T-helper 2 cell treated with Interferon-gamma antibody and Interleukin-4, amounts not matched to agents 5 μg/mL and 100 μg/mL, for 36 hours (primary cell): Measurements from ENCODE around the gene NTN4.
"Not testable (repeated sequence)": the region's sequence is repeated elsewhere in the genome, so short reads cannot be mapped to it uniquely, and the experiment has no call there.

Source experiments
- DNase-seq: peaks from one replicate; pipeline ENCODE4 v3.0.0; 2021; ENCODE audit warnings: low spot score
- H3K27ac Mint-ChIP-seq: one replicate; pipeline ENCODE4 v1.8.0; 2021; ENCODE audit warnings: mild to moderate bottlenecking, mixed read lengths
- H3K27me3 Mint-ChIP-seq: one replicate; pipeline ENCODE4 v1.8.0; 2021; ENCODE audit warnings: low read depth, mixed read lengths
- H3K36me3 Mint-ChIP-seq: one replicate; pipeline ENCODE4 v1.8.0; 2021; ENCODE audit warnings: low read depth, mixed read lengths
- H3K4me1 Mint-ChIP-seq: one replicate; pipeline ENCODE4 v1.8.0; 2021; ENCODE audit warnings: low read depth, mixed read lengths
- H3K4me3 Mint-ChIP-seq: one replicate; pipeline ENCODE4 v1.8.0; 2022; ENCODE audit warnings: mild to moderate bottlenecking, moderate library complexity, mixed read lengths
- H3K9me3 Mint-ChIP-seq: one replicate; pipeline ENCODE4 v1.8.0; 2021; ENCODE audit warnings: mixed read lengths

Gene NTN4

GRCh38 chr12:95755261-95755865 lies 35.2 kb downstream of the NTN4 start:
- Mint-ChIP-seq H3K36me3 (no peaks in the 10 kb centered on the region), H3K27ac (no peak overlapping the region), H3K9me3 (no peaks in the 10 kb centered on the region), H3K4me3 (no peak overlapping the region), H3K27me3 (no peaks in the 10 kb centered on the region), H3K4me1 (no peaks in the 10 kb centered on the region)
- DNase-seq, result no peak

DNA sequence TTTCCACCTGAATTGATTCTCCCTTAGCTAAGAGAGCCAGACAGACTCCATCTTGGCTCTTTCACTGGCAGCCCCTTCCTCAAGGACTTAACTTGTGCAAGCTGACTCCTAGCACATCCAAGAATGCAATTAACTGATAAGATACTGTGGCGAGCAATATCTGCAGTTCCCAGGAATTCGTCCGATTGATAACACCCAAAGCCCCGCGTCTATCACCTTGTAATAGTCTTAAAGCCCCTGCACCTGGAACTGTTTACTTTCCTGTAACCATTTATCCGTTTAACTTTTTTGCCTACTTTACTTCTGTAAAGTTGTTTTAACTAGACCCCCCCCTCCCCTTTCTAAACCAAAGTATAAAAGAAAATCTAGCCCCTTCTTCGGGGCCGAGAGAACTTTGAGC lies 44.5 kb downstream of the NTN4 start:
- not testable (repeated sequence) for H3K9me3 Mint-ChIP-seq

DNA sequence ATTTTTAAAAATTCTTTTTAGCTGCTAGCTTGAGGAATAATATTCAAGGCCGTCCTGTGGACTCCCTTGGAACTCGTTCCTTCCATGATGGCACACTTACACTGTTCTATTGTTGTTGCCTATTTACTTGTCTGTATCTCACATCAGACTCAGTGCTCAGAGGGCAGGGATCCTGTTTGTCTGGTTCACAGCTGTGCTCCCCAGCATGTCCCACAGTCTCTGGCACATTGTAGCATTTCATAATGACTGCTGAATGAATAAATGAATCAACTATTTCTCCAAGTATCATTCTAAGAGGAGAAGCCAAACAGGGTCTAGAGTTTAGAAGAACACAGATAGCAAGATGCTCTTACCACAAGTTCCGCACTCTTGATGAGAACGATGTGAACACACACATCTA lies 48.0 kb downstream of the NTN4 start:
- Mint-ChIP-seq H3K4me1 (no peaks in the 10 kb centered on the region), H3K4me3 (no peak overlapping the region), H3K36me3 (no peaks in the 10 kb centered on the region), H3K9me3 (no peaks in the 10 kb centered on the region), H3K27me3 (peaks cover 6% of the 10 kb centered on the region), H3K27ac (no peak overlapping the region)
- no peak for DNase-seq

More for the DNA sequence above, 44.5 kb downstream of the NTN4 start:
- not testable (repeated sequence) for DNase-seq, H3K4me1 Mint-ChIP-seq, H3K4me3 Mint-ChIP-seq, H3K36me3 Mint-ChIP-seq, H3K27ac Mint-ChIP-seq, H3K27me3 Mint-ChIP-seq

DNA sequence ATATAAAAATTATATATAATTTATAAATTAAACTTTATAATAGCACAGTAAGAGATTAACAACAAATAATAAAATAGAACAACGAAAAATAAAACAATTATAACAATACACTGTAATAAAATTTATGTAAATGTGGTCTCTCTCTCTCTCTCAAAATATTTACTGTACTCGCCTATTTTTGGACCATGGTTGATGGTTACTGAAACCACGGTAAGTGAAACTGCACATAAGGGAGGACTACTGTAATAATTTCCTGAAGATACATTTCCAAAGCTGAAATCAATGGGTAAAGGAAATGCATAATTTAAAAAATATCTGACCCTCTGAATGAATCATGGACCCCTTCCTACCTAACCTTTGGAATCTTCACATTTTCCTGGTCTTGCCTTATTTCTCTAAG lies 48.9 kb downstream of the NTN4 start:
- Mint-ChIP-seq H3K4me3 (no peak overlapping the region), H3K27ac (no peak overlapping the region), H3K4me1 (no peaks in the 10 kb centered on the region), H3K36me3 (no peaks in the 10 kb centered on the region), H3K9me3 (no peaks in the 10 kb centered on the region), H3K27me3 (peaks cover 6% of the 10 kb centered on the region)
- no peak for DNase-seq

DNA sequence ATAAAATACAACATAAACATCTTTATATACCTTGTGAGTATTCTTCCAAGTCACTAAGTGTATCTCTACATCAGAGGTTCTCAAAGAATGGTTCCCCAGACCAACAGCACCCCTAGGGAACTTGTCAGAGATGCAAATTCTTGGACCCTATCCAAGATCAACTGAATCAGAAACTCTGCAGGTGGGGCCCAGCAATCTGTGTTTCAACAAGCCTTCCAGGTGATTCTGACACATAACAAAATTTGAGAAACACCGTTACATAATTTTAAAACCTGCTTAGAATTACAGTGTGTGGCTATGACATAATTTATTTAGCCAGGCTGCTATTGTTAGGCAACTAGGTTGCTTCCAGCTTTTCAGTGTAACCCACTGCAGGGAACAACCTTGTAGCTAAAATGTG lies 49.8 kb downstream of the NTN4 start:
- Mint-ChIP-seq H3K4me1 (no peaks in the 10 kb centered on the region), H3K36me3 (no peaks in the 10 kb centered on the region), H3K27me3 (peaks cover 6% of the 10 kb centered on the region), H3K27ac (no peak overlapping the region), H3K9me3 (no peaks in the 10 kb centered on the region), H3K4me3 (no peak overlapping the region)
- no peak for DNase-seq

DNA sequence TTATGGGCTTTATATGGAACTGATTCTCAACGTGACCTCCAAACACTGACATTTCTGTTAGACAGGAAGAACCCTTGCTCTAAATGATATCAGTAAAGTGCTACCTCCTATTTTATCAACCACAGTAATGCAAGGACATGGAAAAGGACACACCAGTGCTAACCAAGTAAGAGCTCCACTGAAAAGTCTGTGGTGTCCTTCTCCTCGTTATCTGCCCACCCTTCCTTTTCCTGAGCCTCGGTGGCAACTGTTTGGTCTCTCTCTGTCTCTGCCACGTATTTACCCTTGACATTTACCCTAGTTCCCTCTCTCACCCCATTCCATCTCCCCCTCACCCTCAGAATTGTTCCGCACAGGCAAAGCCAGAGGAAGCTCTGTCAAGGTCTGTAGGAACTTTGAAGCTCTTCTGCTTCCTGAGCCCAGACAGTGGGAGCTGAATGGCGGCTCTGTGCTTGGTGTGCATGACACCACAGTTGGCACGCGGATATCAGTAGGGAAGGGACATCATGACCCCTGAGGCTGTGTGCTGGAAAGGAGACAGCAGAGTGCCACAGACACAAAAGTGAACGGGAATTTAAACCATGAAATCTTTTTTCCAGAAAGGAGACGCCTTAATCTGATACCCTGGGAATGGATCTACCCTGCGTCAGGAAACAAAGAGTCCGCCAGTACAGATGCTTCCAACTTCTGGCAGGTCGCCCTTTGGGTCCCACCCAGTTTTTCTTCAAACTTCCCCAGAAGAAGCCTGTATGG lies 50.8 kb downstream of the NTN4 start:
- no peak overlapping the region for H3K4me3 Mint-ChIP-seq
- H3K9me3 Mint-ChIP-seq, result no peaks in the 10 kb centered on the region
- H3K27ac Mint-ChIP-seq, result no peak overlapping the region
- H3K4me1 Mint-ChIP-seq, result no peaks in the 10 kb centered on the region
- no peaks in the 10 kb centered on the region for H3K36me3 Mint-ChIP-seq
- no peak for DNase-seq
- peaks cover 2% of the 10 kb centered on the region for H3K27me3 Mint-ChIP-seq

- DNase-seq, result no peak
- no peak overlapping the region for H3K4me3 Mint-ChIP-seq
- no peaks in the 10 kb centered on the region for H3K4me1 Mint-ChIP-seq
- no peaks in the 10 kb centered on the region for H3K9me3 Mint-ChIP-seq
- peaks cover 2% of the 10 kb centered on the region for H3K27me3 Mint-ChIP-seq
- H3K36me3 Mint-ChIP-seq, result no peaks in the 10 kb centered on the region
- H3K27ac Mint-ChIP-seq, result no peak overlapping the region
Measured at GRCh38 chr12:95738024-95738611, 52.4 kb downstream of the NTN4 start.

GRCh38 chr12:95736631-95737030 lies 53.9 kb downstream of the NTN4 start:
- H3K4me1 Mint-ChIP-seq, result no peaks in the 10 kb centered on the region
- no peak overlapping the region for H3K27ac Mint-ChIP-seq
- peaks cover 3% of the 10 kb centered on the region for H3K27me3 Mint-ChIP-seq
- DNase-seq, result no peak
- no peaks in the 10 kb centered on the region for H3K9me3 Mint-ChIP-seq
- H3K4me3 Mint-ChIP-seq, result no peak overlapping the region
- no peaks in the 10 kb centered on the region for H3K36me3 Mint-ChIP-seq

GRCh38 chr12:95735728-95736127 lies 54.8 kb downstream of the NTN4 start:
- H3K27ac Mint-ChIP-seq, H3K4me1 Mint-ChIP-seq, H3K36me3 Mint-ChIP-seq, H3K4me3 Mint-ChIP-seq, H3K9me3 Mint-ChIP-seq, H3K27me3 Mint-ChIP-seq, DNase-seq: not testable (repeated sequence)

DNA sequence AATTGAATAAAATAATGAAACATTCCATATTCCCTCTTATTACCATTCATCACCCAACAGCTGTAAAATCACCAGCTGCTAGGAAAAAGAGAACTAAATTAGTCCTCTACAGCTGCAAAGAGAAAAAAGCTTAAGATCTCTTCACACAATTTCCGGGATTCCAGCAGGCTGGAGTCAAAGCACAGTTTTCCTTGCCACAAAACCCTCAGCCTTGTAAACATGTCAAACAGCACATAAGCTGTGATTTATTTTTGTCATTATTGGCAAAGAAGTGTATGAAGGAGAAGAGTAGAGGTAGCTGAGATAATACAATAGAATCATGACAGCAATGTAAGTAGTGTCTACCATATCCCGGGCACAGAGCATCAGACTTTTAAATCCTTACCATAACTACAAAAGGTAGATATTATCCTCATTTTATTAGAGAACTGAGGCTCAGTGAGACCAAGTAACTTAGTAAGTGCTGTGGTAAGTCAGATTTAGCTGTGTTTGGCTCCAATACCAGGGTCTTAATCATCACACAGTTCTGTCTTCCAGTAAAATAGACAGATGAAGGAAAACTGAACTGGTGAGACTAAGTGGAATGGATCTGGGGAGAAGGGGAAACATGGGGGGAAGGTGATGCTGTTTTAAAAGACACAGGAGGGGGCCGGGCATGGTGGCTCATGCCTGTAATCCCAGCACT lies 57.3 kb downstream of the NTN4 start:
- DNase-seq, result no peak
- H3K9me3 Mint-ChIP-seq, result no peaks in the 10 kb centered on the region
- peaks cover 4% of the 10 kb centered on the region for H3K27me3 Mint-ChIP-seq
- H3K36me3 Mint-ChIP-seq, result no peaks in the 10 kb centered on the region
- no peak overlapping the region for H3K4me3 Mint-ChIP-seq
- no peak overlapping the region for H3K27ac Mint-ChIP-seq
- no peaks in the 10 kb centered on the region for H3K4me1 Mint-ChIP-seq

- H3K4me1 Mint-ChIP-seq, result no peaks in the 10 kb centered on the region
- no peak for DNase-seq
- H3K27ac Mint-ChIP-seq, result no peak overlapping the region
- H3K9me3 Mint-ChIP-seq, result peaks cover 7% of the 10 kb centered on the region
- no peaks in the 10 kb centered on the region for H3K36me3 Mint-ChIP-seq
- peaks cover 4% of the 10 kb centered on the region for H3K27me3 Mint-ChIP-seq
- no peak overlapping the region for H3K4me3 Mint-ChIP-seq
Measured at GRCh38 chr12:95731519-95731958, 59.0 kb downstream of the NTN4 start.

GRCh38 chr12:95730457-95730856 lies 60.1 kb downstream of the NTN4 start:
- Mint-ChIP-seq H3K27me3 (peaks cover 5% of the 10 kb centered on the region), H3K9me3 (peaks cover 7% of the 10 kb centered on the region), H3K36me3 (no peaks in the 10 kb centered on the region), H3K27ac (no peak overlapping the region), H3K4me1 (no peaks in the 10 kb centered on the region), H3K4me3 (no peak overlapping the region)
- DNase-seq, result no peak

GRCh38 chr12:95726903-95727302 lies 63.7 kb downstream of the NTN4 start:
- Mint-ChIP-seq H3K36me3 (no peaks in the 10 kb centered on the region), H3K27ac (no peak overlapping the region), H3K4me3 (no peak overlapping the region), H3K9me3 (peaks cover 7% of the 10 kb centered on the region), H3K27me3 (peaks cover 8% of the 10 kb centered on the region), H3K4me1 (no peaks in the 10 kb centered on the region)
- DNase-seq, result no peak

- Mint-ChIP-seq H3K4me3 (no peak overlapping the region), H3K27ac (no peak overlapping the region)
Measured at GRCh38 chr12:95724767-95725166, 65.8 kb downstream of the NTN4 start.

More at GRCh38 chr12:95724767-95725166, 65.8 kb downstream of the NTN4 start:
- peaks cover 4% of the 10 kb centered on the region for H3K27me3 Mint-ChIP-seq
- no peaks in the 10 kb centered on the region for H3K4me1 Mint-ChIP-seq
- DNase-seq, result no peak
- no peaks in the 10 kb centered on the region for H3K36me3 Mint-ChIP-seq
- H3K9me3 Mint-ChIP-seq, result peaks cover 7% of the 10 kb centered on the region
